ENCODE results near the gene HEXA. TPM values are rescaled to one million over a fixed set of nuclear protein-coding genes. Genes with fewer than 3 reads are reported as not detected.

Gene HEXA
- polyA plus RNA-seq, 1 donor from 2014 or later, result 105 TPM

GRCh38 chr15:72402726-72403125 lies 26.9 kb upstream of the HEXA start:
- no peaks in the 10 kb centered on the region for H3K9me3 ChIP-seq (ENCODE audit: low read length)
- no peaks in the 10 kb centered on the region for H3K9me2 ChIP-seq (ENCODE audit: insufficient read depth, low read length)
- H3F3A ChIP-seq (ENCODE audit: insufficient read depth, low read length, poor library complexity, severe bottlenecking), result no peaks in the 10 kb centered on the region
- no peak overlapping the region for H3K27ac ChIP-seq (ENCODE audit: low read length)
- H3K79me2 ChIP-seq (replicated peaks; ENCODE audit: insufficient read depth, low read length), result no peaks in the 10 kb centered on the region
- H4K20me1 ChIP-seq (ENCODE audit: insufficient read depth), result no peaks in the 10 kb centered on the region
- H3K36me3 ChIP-seq (ENCODE audit: insufficient read depth, low read length), result no peaks in the 10 kb centered on the region
- H3K4me3 ChIP-seq (ENCODE audit: low read length), result no peak overlapping the region
- peaks cover 32% of the 10 kb centered on the region for H3K27me3 ChIP-seq (ENCODE audit: insufficient read depth, low read depth, low read length)
- no peak overlapping the region for H3K9ac ChIP-seq (ENCODE audit: low read length)
- H2AFZ ChIP-seq (ENCODE audit: low read depth, low read length), result no peak overlapping the region
- no peak overlapping the region for H3K4me2 ChIP-seq (ENCODE audit: low read length)
- no peak for TF ChIP-seq SMC3 (conservative IDR thresholded peaks at IDR 0.05; ENCODE audit: poor library complexity)
- TF ChIP-seq, protein P1, sequence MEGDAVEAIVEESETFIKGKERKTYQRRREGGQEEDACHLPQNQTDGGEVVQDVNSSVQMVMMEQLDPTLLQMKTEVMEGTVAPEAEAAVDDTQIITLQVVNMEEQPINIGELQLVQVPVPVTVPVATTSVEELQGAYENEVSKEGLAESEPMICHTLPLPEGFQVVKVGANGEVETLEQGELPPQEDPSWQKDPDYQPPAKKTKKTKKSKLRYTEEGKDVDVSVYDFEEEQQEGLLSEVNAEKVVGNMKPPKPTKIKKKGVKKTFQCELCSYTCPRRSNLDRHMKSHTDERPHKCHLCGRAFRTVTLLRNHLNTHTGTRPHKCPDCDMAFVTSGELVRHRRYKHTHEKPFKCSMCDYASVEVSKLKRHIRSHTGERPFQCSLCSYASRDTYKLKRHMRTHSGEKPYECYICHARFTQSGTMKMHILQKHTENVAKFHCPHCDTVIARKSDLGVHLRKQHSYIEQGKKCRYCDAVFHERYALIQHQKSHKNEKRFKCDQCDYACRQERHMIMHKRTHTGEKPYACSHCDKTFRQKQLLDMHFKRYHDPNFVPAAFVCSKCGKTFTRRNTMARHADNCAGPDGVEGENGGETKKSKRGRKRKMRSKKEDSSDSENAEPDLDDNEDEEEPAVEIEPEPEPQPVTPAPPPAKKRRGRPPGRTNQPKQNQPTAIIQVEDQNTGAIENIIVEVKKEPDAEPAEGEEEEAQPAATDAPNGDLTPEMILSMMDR (IDR thresholded peaks at IDR 0.05; ENCODE audit: poor library complexity, severe bottlenecking), result no peak
- TF ChIP-seq MXI1 (conservative IDR thresholded peaks at IDR 0.05; ENCODE audit: poor library complexity, severe bottlenecking), result no peak
- TF ChIP-seq POLR2AphosphoS5 (IDR thresholded peaks at IDR 0.05), result no peak
- TF ChIP-seq RAD21 (conservative IDR thresholded peaks at IDR 0.05), result no peak
- TF ChIP-seq REST (IDR thresholded peaks at IDR 0.05; ENCODE audit: borderline replicate concordance), result no peak
- no peak for TF ChIP-seq TAF1 (IDR thresholded peaks at IDR 0.05; ENCODE audit: low read depth)
- TF ChIP-seq EP300 (conservative IDR thresholded peaks at IDR 0.05; ENCODE audit: poor library complexity, severe bottlenecking), result no peak
- TF ChIP-seq EZH2 (IDR thresholded peaks at IDR 0.05; ENCODE audit: borderline replicate concordance, insufficient read depth, low read length, poor library complexity, severe bottlenecking), result no peak

GRCh38 chr15:72398648-72399047 lies 22.8 kb upstream of the HEXA start:
- TF ChIP-seq, protein P1 (IDR thresholded peaks at IDR 0.05; ENCODE audit: poor library complexity, severe bottlenecking), result no peak
- TF ChIP-seq EP300 (conservative IDR thresholded peaks at IDR 0.05; ENCODE audit: poor library complexity, severe bottlenecking) (no peak), RAD21 (conservative IDR thresholded peaks at IDR 0.05) (no peak), SMC3 (conservative IDR thresholded peaks at IDR 0.05; ENCODE audit: poor library complexity) (no peak), MXI1 (conservative IDR thresholded peaks at IDR 0.05; ENCODE audit: poor library complexity, severe bottlenecking) (no peak), REST (IDR thresholded peaks at IDR 0.05; ENCODE audit: borderline replicate concordance) (no peak), POLR2AphosphoS5 (IDR thresholded peaks at IDR 0.05) (no peak), EZH2 (IDR thresholded peaks at IDR 0.05; ENCODE audit: borderline replicate concordance, insufficient read depth, low read length, poor library complexity, severe bottlenecking) (no peak), TAF1 (IDR thresholded peaks at IDR 0.05; ENCODE audit: low read depth) (no peak)
- H3K27me3 ChIP-seq (ENCODE audit: insufficient read depth, low read depth, low read length), result peaks cover 6% of the 10 kb centered on the region
- no peak overlapping the region for H3K27ac ChIP-seq (ENCODE audit: low read length)
- no peak overlapping the region for H3K4me3 ChIP-seq (ENCODE audit: low read length)
- no peak overlapping the region for H3K4me2 ChIP-seq (ENCODE audit: low read length)
- no peaks in the 10 kb centered on the region for H3K36me3 ChIP-seq (ENCODE audit: insufficient read depth, low read length)
- H3K9ac ChIP-seq (ENCODE audit: low read length), result no peak overlapping the region
- no peak overlapping the region for H2AFZ ChIP-seq (ENCODE audit: low read depth, low read length)
- no peaks in the 10 kb centered on the region for H3K79me2 ChIP-seq (replicated peaks; ENCODE audit: insufficient read depth, low read length)
- H4K20me1 ChIP-seq (ENCODE audit: insufficient read depth), result no peaks in the 10 kb centered on the region
- H3K9me2 ChIP-seq (ENCODE audit: insufficient read depth, low read length), result no peaks in the 10 kb centered on the region
- H3K9me3 ChIP-seq (ENCODE audit: low read length), result no peaks in the 10 kb centered on the region
- H3F3A ChIP-seq (ENCODE audit: insufficient read depth, low read length, poor library complexity, severe bottlenecking), result no peaks in the 10 kb centered on the region

Data from neural cell (in vitro differentiated cells).